ENCODE data around the gene VIT. TPM values are rescaled to one million over a fixed set of nuclear protein-coding genes. Genes with fewer than 3 reads are reported as not detected.

The VIT gene
- total RNA-seq, 1 donor from 2014 or later = not detected

GRCh38 chr2:36664696-36665076 is 31.8 kb upstream of the VIT start:
- Histone ChIP-seq H3K27ac (no peak overlapping the region), H2AFZ (replicated peaks) (no peak overlapping the region), H3K27me3 (peaks cover 12% of the 10 kb centered on the region), H4K20me1 (ENCODE audit: low read depth) (no peaks in the 10 kb centered on the region), H3K4me1 (peaks cover 4% of the 10 kb centered on the region), H3K79me2 (ENCODE audit: low read depth) (no peaks in the 10 kb centered on the region), H3F3A (ENCODE audit: low read depth) (peaks cover 3% of the 10 kb centered on the region), H3K9me3 (ENCODE audit: low read depth) (no peaks in the 10 kb centered on the region), H3K4me3 (no peak overlapping the region), H3K9ac (no peak overlapping the region), H3K36me3 (no peaks in the 10 kb centered on the region), H3K4me2 (no peak overlapping the region)
- Mint-ChIP-seq H3K27ac (no peak overlapping the region), H3K4me1 (peaks cover 11% of the 10 kb centered on the region), H3K4me3 (no peak overlapping the region), H3K27me3 (ENCODE audit: insufficient read depth, low read depth) (no peaks in the 10 kb centered on the region), H3K36me3 (no peaks in the 10 kb centered on the region), H3K9me3 (no peaks in the 10 kb centered on the region)
- TF ChIP-seq EZH2phosphoT487 (IDR thresholded peaks at IDR 0.05) = no peak
- no peak for TF ChIP-seq CTCF (IDR thresholded peaks at IDR 0.05)
- no peak for TF ChIP-seq EZH2 (IDR thresholded peaks at IDR 0.05)
- DNase-seq (ENCODE audit: low spot score) = no peak

DNA sequence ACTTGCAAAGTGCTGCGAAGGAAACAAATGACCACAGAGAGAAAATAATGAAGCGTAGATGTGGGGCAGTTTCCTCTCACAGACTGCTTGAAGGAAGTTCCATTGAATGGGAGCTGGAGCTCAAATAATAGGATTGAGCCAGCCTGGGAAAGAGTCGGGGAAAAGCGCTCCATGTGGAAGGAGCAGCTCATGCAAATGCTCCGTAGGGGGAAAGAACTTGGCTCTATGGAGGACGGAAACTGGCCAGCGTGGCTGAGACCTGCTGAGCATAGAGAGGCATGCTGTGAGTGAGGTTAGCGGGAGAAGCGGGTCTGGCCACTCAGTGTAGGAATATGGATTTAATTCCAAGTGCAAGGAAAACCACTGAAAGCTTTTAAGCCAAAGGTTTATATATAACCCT is 28.6 kb upstream of the VIT start:
- H3K36me3 Mint-ChIP-seq = no peaks in the 10 kb centered on the region
- DNase-seq (ENCODE audit: low spot score) = peak; percentile 82
- H3K9me3 Mint-ChIP-seq = no peaks in the 10 kb centered on the region
- Histone ChIP-seq H3K4me3 (no peak overlapping the region), H3K27ac (no peak overlapping the region), H3K9ac (no peak overlapping the region), H3K9me3 (ENCODE audit: low read depth) (no peaks in the 10 kb centered on the region), H3K4me1 (peaks cover 4% of the 10 kb centered on the region), H3K4me2 (peak overlapping the region; percentile 51), H3K79me2 (ENCODE audit: low read depth) (no peaks in the 10 kb centered on the region), H3F3A (ENCODE audit: low read depth) (peaks cover 3% of the 10 kb centered on the region), H3K27me3 (peaks cover 12% of the 10 kb centered on the region), H4K20me1 (ENCODE audit: low read depth) (no peaks in the 10 kb centered on the region), H2AFZ (replicated peaks) (no peak overlapping the region), H3K36me3 (no peaks in the 10 kb centered on the region)
- peak overlapping the region; percentile 24 for H3K4me3 Mint-ChIP-seq
- H3K27me3 Mint-ChIP-seq (ENCODE audit: insufficient read depth, low read depth) = no peaks in the 10 kb centered on the region
- peak; percentile 23 for TF ChIP-seq CTCF (IDR thresholded peaks at IDR 0.05)
- no peak for TF ChIP-seq EZH2phosphoT487 (IDR thresholded peaks at IDR 0.05)
- no peak overlapping the region for H3K27ac Mint-ChIP-seq
- H3K4me1 Mint-ChIP-seq = peaks cover 11% of the 10 kb centered on the region

DNA sequence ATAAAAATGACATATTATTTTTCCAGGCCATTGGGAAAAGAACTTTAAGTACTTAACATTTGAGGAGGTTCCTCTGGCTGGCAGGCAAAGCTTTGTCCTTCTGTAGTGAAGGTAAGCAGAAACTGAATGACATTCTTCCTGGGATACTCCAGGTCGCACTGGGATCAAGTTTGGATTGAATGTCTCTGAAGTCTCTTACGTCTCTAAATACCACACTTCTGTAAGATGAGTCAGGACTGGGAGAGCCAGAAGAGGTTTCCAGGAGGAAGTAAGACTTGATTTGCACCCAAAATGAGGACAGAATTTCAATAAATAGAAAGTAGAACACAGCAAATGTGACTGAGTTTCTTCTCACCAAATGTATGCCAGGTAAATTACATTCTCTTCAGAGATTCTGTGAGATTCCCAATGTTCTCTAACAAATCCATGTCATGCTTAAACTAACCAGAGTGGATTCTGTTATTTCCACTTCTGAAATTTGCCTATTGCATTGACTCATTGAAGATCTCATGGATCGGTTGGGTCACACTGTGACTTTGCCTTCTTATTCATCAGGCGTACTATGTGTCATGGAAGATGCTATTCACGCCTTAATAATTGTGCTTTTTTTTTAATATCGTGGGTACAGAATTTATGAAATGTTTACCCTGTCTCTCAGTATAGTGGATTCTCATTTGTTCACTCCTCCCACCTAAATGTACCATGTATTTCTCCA is 25.5 kb upstream of the VIT start:
- no peak overlapping the region for H3K9ac ChIP-seq
- H3K4me2 ChIP-seq = no peak overlapping the region
- H3K4me3 Mint-ChIP-seq = no peak overlapping the region
- H3K27me3 Mint-ChIP-seq (ENCODE audit: insufficient read depth, low read depth) = no peaks in the 10 kb centered on the region
- no peaks in the 10 kb centered on the region for H3K9me3 ChIP-seq (ENCODE audit: low read depth)
- no peaks in the 10 kb centered on the region for H3K79me2 ChIP-seq (ENCODE audit: low read depth)
- H3K27ac ChIP-seq = no peak overlapping the region
- TF ChIP-seq CTCF (IDR thresholded peaks at IDR 0.05) (no peak), EZH2 (IDR thresholded peaks at IDR 0.05) (no peak), EZH2phosphoT487 (IDR thresholded peaks at IDR 0.05) (no peak)
- peaks cover 3% of the 10 kb centered on the region for H3F3A ChIP-seq (ENCODE audit: low read depth)
- H3K27me3 ChIP-seq = peaks cover 5% of the 10 kb centered on the region
- no peaks in the 10 kb centered on the region for H3K36me3 Mint-ChIP-seq
- H3K4me1 Mint-ChIP-seq = peaks cover 11% of the 10 kb centered on the region
- peaks cover 4% of the 10 kb centered on the region for H3K4me1 ChIP-seq
- H2AFZ ChIP-seq (replicated peaks) = no peak overlapping the region
- H3K4me3 ChIP-seq = no peak overlapping the region
- no peaks in the 10 kb centered on the region for H3K36me3 ChIP-seq
- no peak for DNase-seq (ENCODE audit: low spot score)
- no peak overlapping the region for H3K27ac Mint-ChIP-seq
- H4K20me1 ChIP-seq (ENCODE audit: low read depth) = no peaks in the 10 kb centered on the region
- no peaks in the 10 kb centered on the region for H3K9me3 Mint-ChIP-seq
